GM18502 (cell line): Measurements from ENCODE around the gene COL23A1.

Source experiments
- ATAC-seq: cut with Tn5 transposase; IDR thresholded peaks from one replicate; pipeline ENCODE4 v1.9.1; 2021; ENCODE audit warnings: mild to moderate bottlenecking; ENCODE audit not compliant: unreplicated experiment, poor library complexity

The COL23A1 gene

GRCh38 chr5:178589180-178590140, 733 bp downstream of the COL23A1 start:
- ATAC-seq: peak; percentile 14

GRCh38 chr5:178588769-178589168, 1.4 kb downstream of the COL23A1 start:
- ATAC-seq: no peak

GRCh38 chr5:178587763-178588611, 2.2 kb downstream of the COL23A1 start:
- ATAC-seq: no peak

GRCh38 chr5:178586396-178586795, 3.8 kb downstream of the COL23A1 start:
- ATAC-seq: no peak

- ATAC-seq: peak; percentile 79
Measured at GRCh38 chr5:178585421-178585820, 4.8 kb downstream of the COL23A1 start.

GRCh38 chr5:178583279-178583678, 6.9 kb downstream of the COL23A1 start:
- no peak for ATAC-seq

- no peak for ATAC-seq
Measured at GRCh38 chr5:178582291-178582690, 7.9 kb downstream of the COL23A1 start.

- ATAC-seq: no peak
Measured at GRCh38 chr5:178581621-178582020, 8.6 kb downstream of the COL23A1 start.

GRCh38 chr5:178580271-178580955, 9.8 kb downstream of the COL23A1 start:
- ATAC-seq: no peak

- ATAC-seq: no peak
Measured at GRCh38 chr5:178577944-178578343, 12.2 kb downstream of the COL23A1 start.

- ATAC-seq: no peak
Measured at GRCh38 chr5:178577376-178577839, 12.8 kb downstream of the COL23A1 start.

GRCh38 chr5:178576591-178577351, 13.4 kb downstream of the COL23A1 start:
- ATAC-seq: no peak

GRCh38 chr5:178573216-178573615, 17.0 kb downstream of the COL23A1 start:
- no peak for ATAC-seq

GRCh38 chr5:178572617-178573016, 17.6 kb downstream of the COL23A1 start:
- ATAC-seq: no peak

- ATAC-seq: no peak
Measured at GRCh38 chr5:178569485-178569884, 20.7 kb downstream of the COL23A1 start.

GRCh38 chr5:178564811-178565550, 25.2 kb downstream of the COL23A1 start:
- no peak for ATAC-seq

GRCh38 chr5:178564397-178564796, 25.8 kb downstream of the COL23A1 start:
- no peak for ATAC-seq

- no peak for ATAC-seq
Measured at GRCh38 chr5:178563621-178564020, 26.6 kb downstream of the COL23A1 start.

GRCh38 chr5:178561746-178562264, 28.4 kb downstream of the COL23A1 start:
- no peak for ATAC-seq
